ENCODE results near the gene NOTCH2.

- TF ChIP-seq MAX (IDR thresholded peaks at IDR 0.05) = no peak
- no peak for TF ChIP-seq RAD21 (IDR thresholded peaks at IDR 0.05; ENCODE audit: low read depth)
- no peak for TF ChIP-seq ELF1 (IDR thresholded peaks at IDR 0.05; ENCODE audit: borderline replicate concordance, low read depth)
- TF ChIP-seq CTCF (IDR thresholded peaks at IDR 0.05 in 2 of 3, conservative IDR thresholded peaks at IDR 0.05 in 1 of 3; ENCODE audit: borderline replicate concordance in 1 of 3, insufficient read depth in 1 of 3, low read depth in 2 of 3, low read length in 2 of 3) = no peak
- no peak for TF ChIP-seq POLR2A (IDR thresholded peaks at IDR 0.05; ENCODE audit: borderline replicate concordance, extremely low read depth, insufficient read depth, insufficient read length)
- TF ChIP-seq POLR2AphosphoS5 (IDR thresholded peaks at IDR 0.05; ENCODE audit: low read depth, low read length) = no peak
These were observed 176.1 kb downstream of the NOTCH2 start for GRCh38 chr1:119893238-119893791.

Measured in HCT116 (cell line).